ENCODE results near the gene TANC1.
"Not testable (repeated sequence)": the region's sequence is repeated elsewhere in the genome, so short reads cannot be mapped to it uniquely, and the experiment has no call there.

Gene TANC1

DNA sequence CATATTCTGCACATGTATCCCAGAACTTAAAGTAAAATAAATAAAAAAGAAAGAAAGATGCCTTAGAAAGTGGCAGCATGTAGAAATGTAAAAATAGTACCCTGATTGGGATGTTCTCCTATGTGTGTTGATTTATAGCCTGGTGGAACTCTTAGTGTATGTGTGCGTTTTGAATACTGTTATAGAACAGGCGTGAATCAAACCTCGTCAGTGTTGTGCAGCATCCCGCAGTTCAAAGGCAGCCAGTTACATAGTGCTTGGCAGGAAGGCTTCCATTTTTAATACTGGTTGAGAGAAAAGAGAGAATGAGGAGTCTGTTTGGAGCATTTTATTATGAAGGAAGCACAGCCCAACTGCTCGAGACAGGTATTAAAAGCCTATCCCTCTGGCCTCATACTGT is 49.4 kb downstream of the TANC1 start:
- H3K27me3 Mint-ChIP-seq, result peaks cover 4% of the 10 kb centered on the region
- H3K4me1 Mint-ChIP-seq (ENCODE audit: low read depth), result no peaks in the 10 kb centered on the region
- H3K9me3 Mint-ChIP-seq (ENCODE audit: low read depth), result peaks cover 28% of the 10 kb centered on the region
- H3K27ac Mint-ChIP-seq, result no peak overlapping the region
- H3K4me3 Mint-ChIP-seq, result no peak overlapping the region
- H3K36me3 Mint-ChIP-seq, result peaks cover 10% of the 10 kb centered on the region

DNA sequence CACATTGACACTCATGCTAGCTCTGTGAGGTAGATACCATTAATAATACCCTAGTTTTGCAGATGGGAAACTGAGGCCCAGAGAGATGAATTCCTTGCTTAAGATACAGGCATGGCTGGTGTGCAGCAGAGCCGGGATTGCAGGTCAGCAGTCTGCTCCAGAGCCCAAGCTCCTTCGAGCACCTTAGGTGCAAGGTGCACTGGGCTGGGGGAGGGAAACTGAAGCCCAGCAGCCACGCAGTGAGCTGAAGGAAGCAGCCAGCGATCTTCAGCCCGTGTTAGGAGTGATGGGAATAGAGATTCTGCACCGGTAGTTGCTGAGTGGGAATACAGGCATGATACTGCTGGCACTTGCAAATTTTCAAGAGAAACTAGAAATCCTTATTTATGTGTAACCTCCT is 50.6 kb downstream of the TANC1 start:
- peaks cover 8% of the 10 kb centered on the region for H3K36me3 Mint-ChIP-seq
- H3K27me3 Mint-ChIP-seq, result peaks cover 4% of the 10 kb centered on the region
- no peak overlapping the region for H3K4me3 Mint-ChIP-seq
- H3K27ac Mint-ChIP-seq, result no peak overlapping the region
- no peaks in the 10 kb centered on the region for H3K4me1 Mint-ChIP-seq (ENCODE audit: low read depth)
- H3K9me3 Mint-ChIP-seq (ENCODE audit: low read depth), result peaks cover 22% of the 10 kb centered on the region

DNA sequence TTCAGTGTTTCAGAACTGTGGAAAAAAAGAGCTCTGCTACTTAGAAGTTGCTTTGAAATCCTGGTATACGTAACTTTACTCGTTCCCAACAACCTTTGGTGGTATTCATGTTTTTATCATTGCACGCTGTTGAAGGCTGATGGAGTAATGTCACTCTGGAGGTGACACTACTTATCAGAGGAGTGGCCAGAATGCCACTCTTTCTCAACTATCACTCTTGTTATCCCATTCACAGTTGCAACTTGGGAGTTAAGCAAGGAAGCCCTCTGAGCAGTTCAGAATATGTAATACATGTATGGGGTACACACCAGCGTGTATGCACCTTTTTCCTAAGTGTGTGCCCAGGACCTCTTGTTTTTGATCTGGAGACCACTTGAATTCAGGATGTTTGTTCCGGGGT is 53.6 kb downstream of the TANC1 start:
- H3K27me3 Mint-ChIP-seq, result peaks cover 2% of the 10 kb centered on the region
- peaks cover under 1% of the 10 kb centered on the region for H3K9me3 Mint-ChIP-seq (ENCODE audit: low read depth)
- H3K27ac Mint-ChIP-seq, result no peak overlapping the region
- no peak overlapping the region for H3K4me3 Mint-ChIP-seq
- H3K36me3 Mint-ChIP-seq, result no peaks in the 10 kb centered on the region
- H3K4me1 Mint-ChIP-seq (ENCODE audit: low read depth), result no peaks in the 10 kb centered on the region

DNA sequence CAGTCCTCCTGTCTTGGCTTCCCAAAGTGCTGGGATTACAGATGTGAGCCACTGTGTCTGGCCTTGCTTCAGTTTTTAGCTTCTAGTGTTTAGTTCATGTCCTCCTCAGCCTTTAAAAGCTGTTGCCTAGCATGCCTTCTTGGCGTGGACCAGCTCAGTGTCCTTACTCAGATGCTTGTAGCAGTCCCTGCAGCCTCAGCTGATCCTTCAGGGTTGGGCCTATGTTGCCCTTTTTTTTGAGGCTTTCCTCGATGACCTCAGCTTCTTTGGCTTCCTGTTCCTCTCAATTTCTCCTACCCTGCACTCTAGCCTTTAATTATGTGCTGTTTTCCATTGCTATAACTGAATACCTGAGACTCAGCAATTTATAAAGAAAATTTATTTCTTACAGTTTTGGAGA is 57.7 kb downstream of the TANC1 start:
- Mint-ChIP-seq H3K27ac (no peak overlapping the region), H3K36me3 (no peaks in the 10 kb centered on the region), H3K27me3 (peaks cover 2% of the 10 kb centered on the region), H3K9me3 (ENCODE audit: low read depth) (no peaks in the 10 kb centered on the region), H3K4me1 (ENCODE audit: low read depth) (no peaks in the 10 kb centered on the region), H3K4me3 (no peak overlapping the region)

DNA sequence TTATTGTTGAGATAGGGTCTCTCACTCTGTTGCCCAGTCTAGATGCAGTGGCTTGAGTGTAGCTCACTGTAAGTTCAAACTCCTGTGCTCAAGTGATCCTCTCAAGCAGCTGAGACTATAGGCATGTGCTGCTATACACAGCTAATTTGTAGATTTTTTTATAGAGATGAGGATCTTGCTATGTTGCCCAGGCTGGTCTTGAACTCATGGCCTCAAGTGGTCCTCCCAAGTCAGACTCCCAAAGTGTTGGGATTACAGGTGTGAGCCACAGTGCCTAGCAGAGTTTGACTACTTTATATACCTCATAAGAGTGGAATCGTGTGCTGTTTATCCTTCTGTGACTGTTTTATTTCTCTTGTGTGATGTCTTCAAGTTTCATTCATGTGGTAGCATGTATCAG is 60.3 kb downstream of the TANC1 start:
- Mint-ChIP-seq H3K4me1 (ENCODE audit: low read depth) (no peaks in the 10 kb centered on the region), H3K27ac (no peak overlapping the region), H3K9me3 (ENCODE audit: low read depth) (no peaks in the 10 kb centered on the region), H3K27me3 (no peaks in the 10 kb centered on the region), H3K36me3 (no peaks in the 10 kb centered on the region), H3K4me3 (no peak overlapping the region)

- Mint-ChIP-seq H3K4me3 (no peak overlapping the region), H3K9me3 (ENCODE audit: low read depth) (no peaks in the 10 kb centered on the region), H3K27me3 (no peaks in the 10 kb centered on the region), H3K27ac (no peak overlapping the region), H3K36me3 (no peaks in the 10 kb centered on the region), H3K4me1 (ENCODE audit: low read depth) (no peaks in the 10 kb centered on the region)
Observed at GRCh38 chr2:159029936-159030335, 61.5 kb downstream of the TANC1 start.

DNA sequence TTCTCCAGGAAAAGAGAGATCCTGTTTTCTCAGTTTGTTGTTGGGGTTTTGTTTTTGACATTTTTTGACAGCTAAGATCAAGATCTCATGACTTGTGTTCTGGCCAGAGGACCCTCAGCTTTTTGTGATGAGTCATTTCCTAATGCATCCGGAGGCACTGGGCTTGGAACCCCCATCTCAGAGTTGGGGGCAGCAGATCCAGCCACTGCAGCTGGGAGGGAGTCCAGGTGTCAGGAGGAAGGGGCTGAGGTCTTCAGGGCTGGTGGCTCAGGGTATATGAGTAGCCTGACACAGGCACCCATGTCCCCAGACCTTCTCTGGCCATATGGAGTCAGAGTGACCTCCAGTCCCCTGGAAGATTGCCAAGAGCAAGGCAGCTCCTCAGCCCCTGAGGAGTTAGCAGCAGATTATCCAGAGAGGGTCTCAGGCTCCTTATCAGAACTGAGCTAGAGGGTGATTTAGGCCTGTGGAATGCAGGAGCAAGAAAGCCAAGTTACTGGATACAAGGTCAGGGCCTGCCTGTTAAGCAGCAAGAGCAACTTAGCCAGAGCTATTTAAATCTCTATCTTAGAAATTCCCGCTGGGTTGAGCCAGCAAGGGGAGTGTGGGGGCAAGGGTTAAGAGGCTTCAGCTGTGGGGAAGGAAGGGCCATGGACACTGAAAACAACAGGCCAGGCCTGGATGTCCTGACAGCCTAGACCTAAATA is 62.4 kb downstream of the TANC1 start:
- Mint-ChIP-seq H3K9me3 (ENCODE audit: low read depth) (no peaks in the 10 kb centered on the region), H3K36me3 (no peaks in the 10 kb centered on the region), H3K27ac (no peak overlapping the region), H3K4me1 (ENCODE audit: low read depth) (no peaks in the 10 kb centered on the region), H3K4me3 (no peak overlapping the region), H3K27me3 (no peaks in the 10 kb centered on the region)

- Mint-ChIP-seq H3K27me3 (no peaks in the 10 kb centered on the region), H3K36me3 (no peaks in the 10 kb centered on the region), H3K9me3 (ENCODE audit: low read depth) (no peaks in the 10 kb centered on the region), H3K27ac (no peak overlapping the region), H3K4me3 (no peak overlapping the region), H3K4me1 (ENCODE audit: low read depth) (no peaks in the 10 kb centered on the region)
Observed at GRCh38 chr2:159032146-159032545, 63.7 kb downstream of the TANC1 start.

- Mint-ChIP-seq H3K27ac (no peak overlapping the region), H3K9me3 (ENCODE audit: low read depth) (peaks cover 2% of the 10 kb centered on the region), H3K36me3 (no peaks in the 10 kb centered on the region), H3K4me1 (ENCODE audit: low read depth) (no peaks in the 10 kb centered on the region), H3K4me3 (no peak overlapping the region), H3K27me3 (no peaks in the 10 kb centered on the region)
Observed at GRCh38 chr2:159032580-159032979, 64.1 kb downstream of the TANC1 start.

DNA sequence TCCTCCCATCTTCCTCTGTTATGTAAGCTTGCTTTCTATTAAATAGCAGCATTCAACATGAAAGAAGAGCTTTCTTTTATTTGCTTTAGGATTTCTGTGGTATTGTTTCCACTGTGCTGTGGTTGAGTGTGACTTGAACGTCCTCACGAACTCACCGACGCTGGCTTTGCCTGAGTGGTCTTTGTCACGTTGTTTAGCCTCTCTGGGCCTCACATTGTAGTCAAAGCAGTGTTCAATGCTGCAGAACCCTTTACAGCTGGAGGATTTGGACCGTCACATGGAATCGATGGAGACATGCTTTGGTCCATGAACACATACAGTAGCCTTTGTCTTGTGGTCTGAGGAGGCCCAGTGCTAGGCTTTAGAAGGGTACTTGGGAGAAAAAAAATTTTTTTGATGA is 66.3 kb downstream of the TANC1 start:
- H3K36me3 Mint-ChIP-seq, result no peaks in the 10 kb centered on the region
- no peak overlapping the region for H3K4me3 Mint-ChIP-seq
- no peaks in the 10 kb centered on the region for H3K27me3 Mint-ChIP-seq
- H3K4me1 Mint-ChIP-seq (ENCODE audit: low read depth), result no peaks in the 10 kb centered on the region
- H3K9me3 Mint-ChIP-seq (ENCODE audit: low read depth), result peaks cover 4% of the 10 kb centered on the region
- H3K27ac Mint-ChIP-seq, result no peak overlapping the region

DNA sequence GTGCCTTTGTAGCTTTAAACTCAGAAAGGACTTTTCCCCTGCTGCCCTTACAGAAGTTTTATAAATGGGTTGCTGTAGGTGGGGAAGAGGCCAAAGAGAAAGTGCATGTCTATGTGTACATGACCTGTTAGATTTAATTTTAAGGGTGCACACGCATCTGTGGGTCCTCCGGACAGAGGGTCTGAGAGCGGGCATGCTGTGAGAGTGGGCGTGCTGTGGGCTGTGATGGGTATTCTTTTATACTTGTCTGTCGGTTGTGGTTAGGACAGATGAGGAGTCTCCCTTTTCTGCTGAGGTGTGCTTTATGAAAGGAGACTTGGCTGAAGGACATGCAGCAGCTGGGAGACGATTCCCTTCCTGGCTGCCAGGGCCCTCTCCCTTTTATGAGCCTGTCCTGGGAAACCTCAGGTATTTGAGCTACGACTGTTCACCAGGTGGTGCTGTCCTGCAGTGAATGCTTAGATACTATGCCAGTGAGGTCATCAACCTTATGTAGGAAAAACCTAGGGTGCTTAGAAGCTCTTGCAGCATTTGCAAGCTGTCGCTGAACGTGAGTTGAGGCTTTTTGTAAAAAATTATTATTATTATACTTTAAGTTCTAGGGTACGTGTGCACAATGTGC is 67.5 kb downstream of the TANC1 start:
- H3K9me3 Mint-ChIP-seq (ENCODE audit: low read depth), result peaks cover 4% of the 10 kb centered on the region

DNA sequence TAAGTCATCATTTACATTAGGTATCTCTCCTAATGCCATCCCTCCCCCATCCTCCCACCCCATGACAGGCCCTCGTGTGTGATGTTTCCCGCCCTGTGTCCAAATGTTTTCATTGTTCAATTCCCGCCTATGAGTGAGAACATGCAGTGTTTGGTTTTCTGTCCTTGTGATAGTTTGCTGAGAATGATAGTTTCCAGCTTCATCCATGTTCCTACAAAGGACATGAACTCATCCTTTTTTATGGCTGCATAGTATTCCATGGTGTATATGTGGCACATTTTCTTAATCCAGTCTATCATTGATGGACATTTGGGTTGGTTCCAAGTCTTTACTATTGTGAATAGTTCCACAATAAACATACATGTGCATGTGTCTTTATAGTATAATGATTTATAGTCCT is 68.0 kb downstream of the TANC1 start:
- H3K4me3 Mint-ChIP-seq; H3K9me3 Mint-ChIP-seq (ENCODE audit: low read depth); H3K27ac Mint-ChIP-seq; H3K27me3 Mint-ChIP-seq; H3K36me3 Mint-ChIP-seq; H3K4me1 Mint-ChIP-seq (ENCODE audit: low read depth): not testable (repeated sequence)

More for the DNA sequence above, 67.5 kb downstream of the TANC1 start:
- no peak overlapping the region for H3K27ac Mint-ChIP-seq
- no peak overlapping the region for H3K4me3 Mint-ChIP-seq
- no peaks in the 10 kb centered on the region for H3K36me3 Mint-ChIP-seq
- no peaks in the 10 kb centered on the region for H3K4me1 Mint-ChIP-seq (ENCODE audit: low read depth)
- no peaks in the 10 kb centered on the region for H3K27me3 Mint-ChIP-seq

DNA sequence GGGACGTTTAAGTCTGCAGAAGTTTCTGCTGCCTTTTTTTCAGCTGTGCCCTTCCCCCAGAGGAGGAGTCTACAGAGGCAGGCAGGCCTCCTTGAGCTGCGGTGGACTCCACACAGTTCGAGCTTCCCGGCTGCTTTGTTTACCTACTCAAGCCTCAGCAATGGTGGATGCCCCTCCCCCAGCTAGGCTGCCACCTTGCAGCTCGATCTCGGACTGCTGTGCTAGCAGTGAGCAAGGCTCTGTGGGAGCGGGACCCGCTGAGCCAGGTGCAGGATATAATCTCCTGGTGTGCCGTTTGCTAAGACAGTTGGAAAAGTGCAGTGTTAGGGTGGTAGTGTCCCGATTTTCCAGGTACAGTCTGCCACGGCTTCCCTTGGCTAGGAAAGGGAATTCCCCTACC is 72.9 kb downstream of the TANC1 start:
- H3K27ac Mint-ChIP-seq; H3K27me3 Mint-ChIP-seq; H3K9me3 Mint-ChIP-seq (ENCODE audit: low read depth); H3K4me1 Mint-ChIP-seq (ENCODE audit: low read depth); H3K36me3 Mint-ChIP-seq; H3K4me3 Mint-ChIP-seq: not testable (repeated sequence)

- Mint-ChIP-seq H3K36me3 (no peaks in the 10 kb centered on the region), H3K4me3 (no peak overlapping the region), H3K4me1 (ENCODE audit: low read depth) (no peaks in the 10 kb centered on the region), H3K27ac (no peak overlapping the region), H3K27me3 (no peaks in the 10 kb centered on the region), H3K9me3 (ENCODE audit: low read depth) (peaks cover 4% of the 10 kb centered on the region)
Observed at GRCh38 chr2:159042115-159042850, 73.8 kb downstream of the TANC1 start.

GRCh38 chr2:159043710-159044109 is 75.3 kb downstream of the TANC1 start:
- H3K4me1 Mint-ChIP-seq (ENCODE audit: low read depth), result no peaks in the 10 kb centered on the region
- no peaks in the 10 kb centered on the region for H3K36me3 Mint-ChIP-seq
- no peaks in the 10 kb centered on the region for H3K27me3 Mint-ChIP-seq
- H3K9me3 Mint-ChIP-seq (ENCODE audit: low read depth), result no peaks in the 10 kb centered on the region
- H3K27ac Mint-ChIP-seq, result no peak overlapping the region
- H3K4me3 Mint-ChIP-seq, result no peak overlapping the region
